H1 (cell line): ENCODE data around the gene TRAPPC6A. TPM values are rescaled to one million over a fixed set of nuclear protein-coding genes. Genes with fewer than 3 reads are reported as not detected.

Experiments used
- CTCF ChIA-PET: fragments of 300-600 bp; sonication (Branson Sonifier 250); formaldehyde crosslinking; loops from one replicate; lab custom pipeline; 2021; ENCODE audit not compliant: partially characterized antibody; lab: Charles Lee
- POLR2A ChIA-PET: fragments of 300-600 bp; sonication (Branson Sonifier 250); formaldehyde crosslinking; loops from one replicate; lab custom pipeline; 2021; ENCODE audit warnings: inconsistent platforms; ENCODE audit not compliant: partially characterized antibody; lab: Charles Lee
- DNase-seq, 2 experiments: peaks; one replicate each; pipeline versions ENCODE4 v3.0.0 to v3.0.0-alpha.2; 2010 to 2022; ENCODE audit warnings: low spot score in 2 of 2, low read depth in 1 of 2, mixed read lengths in 1 of 2
- FAIRE-seq: peaks from 2 replicates; lab custom pipeline; 2011; peaks lifted over from hg19 to GRCh38; lab: Jason Lieb, UNC
- H2AFZ ChIP-seq: 2 replicates; pipeline ENCODE4 v1.8.1; 2012; ENCODE audit warnings: low read length, inconsistent platforms
- H2AK5ac ChIP-seq: 2 replicates; pipeline ENCODE4 v1.6.1; 2013; ENCODE audit warnings: low read depth, low read length
- H2BK120ac ChIP-seq: replicated peaks from 2 replicates; pipeline ENCODE3; 2013; ENCODE audit warnings: low read depth, low read length, inconsistent platforms
- H2BK12ac ChIP-seq: 2 replicates; pipeline ENCODE4 v1.6.1; 2013; ENCODE audit warnings: low read depth, low read length
- H2BK15ac ChIP-seq: 2 replicates; pipeline ENCODE4 v1.6.1; 2013; ENCODE audit warnings: low read length
- H2BK20ac ChIP-seq: 2 replicates; pipeline ENCODE4 v1.6.1; 2013; ENCODE audit warnings: low read length
- H2BK5ac ChIP-seq: 2 replicates; pipeline ENCODE4 v1.6.1; 2013; ENCODE audit warnings: low read depth, low read length
- H3K14ac ChIP-seq: 2 replicates; pipeline ENCODE4 v1.6.1; 2013; ENCODE audit warnings: inconsistent platforms; ENCODE audit not compliant: insufficient read length
- H3K18ac ChIP-seq: 2 replicates; pipeline ENCODE4 v1.6.1; 2013; ENCODE audit warnings: low read length; ENCODE audit errors: extremely low read depth
- H3K23ac ChIP-seq: 2 replicates; pipeline ENCODE4 v1.6.1; 2013; ENCODE audit warnings: inconsistent platforms; ENCODE audit not compliant: insufficient read length
- H3K23me2 ChIP-seq: 2 replicates; pipeline ENCODE4 v1.6.1; 2013; ENCODE audit warnings: low read depth, low read length
- H3K27ac ChIP-seq: 2 replicates; pipeline ENCODE4 v1.6.1; 2011; ENCODE audit warnings: low read depth, low read length, inconsistent platforms
- H3K27me3 ChIP-seq, 4 experiments: replicated peaks in 1 of 4; 1 replicate in 1 of 4; 2 replicates in 3 of 4; pipeline versions ENCODE4 v1.6.1 to v1.8.1; 2011 to 2013; ENCODE audit warnings: low read length in 3 of 4, mild to moderate bottlenecking in 3 of 4, inconsistent platforms in 2 of 4, mixed read lengths in 2 of 4, moderate library complexity in 1 of 4; ENCODE audit not compliant: control insufficient read depth in 3 of 4, insufficient read depth in 3 of 4; ENCODE audit errors: extremely low read depth in 1 of 4
- H3K36me3 ChIP-seq, 4 experiments: 2 replicates each; pipeline versions ENCODE4 v1.6.1 to v1.8.1; 2011 to 2013; ENCODE audit warnings: mild to moderate bottlenecking in 4 of 4, low read length in 3 of 4, moderate library complexity in 2 of 4, control low read depth in 1 of 4, inconsistent platforms in 1 of 4; ENCODE audit not compliant: insufficient read depth in 4 of 4, control insufficient read depth in 2 of 4
- H3K4ac ChIP-seq: replicated peaks from 2 replicates; pipeline ENCODE3; 2013; ENCODE audit warnings: low read length, low read depth, mixed read lengths, inconsistent platforms; ENCODE audit not compliant: insufficient read length
- H3K4me1 ChIP-seq, 4 experiments: replicated peaks in 1 of 4; 1 replicate in 1 of 4; 2 replicates in 3 of 4; pipeline versions ENCODE4 v1.6.1 to v1.8.1; 2011 to 2013; ENCODE audit warnings: low read length in 3 of 4, inconsistent platforms in 2 of 4, mixed read lengths in 1 of 4; ENCODE audit not compliant: insufficient read depth in 4 of 4, control insufficient read depth in 3 of 4
- H3K4me2 ChIP-seq, 2 experiments: 2 replicates each; pipeline versions ENCODE4 v1.6.1 to v1.8.1; 2011 to 2013; ENCODE audit warnings: low read depth in 2 of 2, low read length in 2 of 2, control low read depth in 1 of 2, inconsistent platforms in 1 of 2, mild to moderate bottlenecking in 1 of 2; ENCODE audit not compliant: insufficient read depth in 1 of 2
- H3K4me3 ChIP-seq, 4 experiments: fragments of 200-600, 300-600 bp in 1 of 4; sonication (generic), shearing (Covaris generic), sonication (Bioruptor Twin) in 1 of 4; 2 replicates each; pipeline versions ENCODE4 v1.5.1 to v1.8.1; 2011 to 2016; ENCODE audit warnings: low read length in 4 of 4, low read depth in 3 of 4, control low read depth in 2 of 4, inconsistent platforms in 2 of 4, mild to moderate bottlenecking in 2 of 4, mixed read lengths in 1 of 4, moderate library complexity in 1 of 4; ENCODE audit not compliant: insufficient read depth in 2 of 4; ENCODE audit errors: extremely low read depth in 1 of 4
- H3K56ac ChIP-seq: replicated peaks from 2 replicates; pipeline ENCODE3; 2013; ENCODE audit warnings: low read depth, mild to moderate bottlenecking, mixed read lengths, low read length, inconsistent platforms; ENCODE audit not compliant: insufficient read length
- H3K79me1 ChIP-seq: 2 replicates; pipeline ENCODE4 v1.6.1; 2013; ENCODE audit warnings: low read depth, low read length, control low read depth
- H3K79me2 ChIP-seq, 2 experiments: 2 replicates each; pipeline versions ENCODE4 v1.6.1 to v1.8.1; 2012 to 2013; ENCODE audit warnings: low read length in 2 of 2, mild to moderate bottlenecking in 2 of 2, inconsistent platforms in 1 of 2; ENCODE audit not compliant: insufficient read depth in 2 of 2, control insufficient read depth in 1 of 2
- H3K9ac ChIP-seq, 4 experiments: replicated peaks in 1 of 4; 1 replicate in 1 of 4; 2 replicates in 3 of 4; pipeline versions ENCODE4 v1.6.1 to v1.8.1; 2011 to 2013; ENCODE audit warnings: low read depth in 3 of 4, low read length in 3 of 4, control low read depth in 2 of 4, mild to moderate bottlenecking in 2 of 4, moderate library complexity in 2 of 4, inconsistent platforms in 1 of 4; ENCODE audit errors: extremely low read depth in 1 of 4
- H3K9me3 ChIP-seq, 2 experiments: 2 replicates each; pipeline versions ENCODE4 v1.6.1 to v1.8.1; 2012 to 2013; ENCODE audit warnings: mild to moderate bottlenecking in 2 of 2, moderate library complexity in 2 of 2, control low read depth in 1 of 2, inconsistent platforms in 1 of 2, low read depth in 1 of 2, low read length in 1 of 2, mixed read lengths in 1 of 2; ENCODE audit not compliant: insufficient read depth in 2 of 2
- H4K20me1 ChIP-seq, 2 experiments: replicated peaks in 1 of 2; 2 replicates each; pipeline versions ENCODE3 to v1.8.1; 2011 to 2013; ENCODE audit warnings: inconsistent platforms in 2 of 2, low read length in 2 of 2, mild to moderate bottlenecking in 1 of 2; ENCODE audit not compliant: insufficient read depth in 2 of 2, control insufficient read depth in 1 of 2
- H4K5ac ChIP-seq: 2 replicates; pipeline ENCODE4 v1.6.1; 2013; ENCODE audit warnings: low read length, low read depth, mixed read lengths, inconsistent platforms; ENCODE audit not compliant: insufficient read length
- H4K8ac ChIP-seq: 2 replicates; pipeline ENCODE4 v1.8.0; 2013; ENCODE audit warnings: mild to moderate bottlenecking, moderate library complexity, low read length, inconsistent platforms; ENCODE audit not compliant: insufficient read depth; ENCODE audit errors: extremely low read depth
- H4K91ac ChIP-seq: replicated peaks from 2 replicates; pipeline ENCODE3; 2013; ENCODE audit warnings: low read length, mixed read lengths, inconsistent platforms; ENCODE audit not compliant: insufficient read length
- CBX5 ChIP-seq: fragments of 300-800, 300-1000 bp; sonication (generic); IDR thresholded peaks from 2 replicates; pipeline ENCODE4 v1.7.1; 2016; ENCODE audit warnings: antibody characterized with exemption, low read length, low read depth
- CHD2 ChIP-seq: IDR thresholded peaks from 2 replicates; pipeline ENCODE4 v1.6.1; 2012; ENCODE audit warnings: low read length, improper control_type of control experiment
- CTCF ChIP-seq, 3 experiments: IDR thresholded peaks; 1 replicate in 2 of 3; 2 replicates in 1 of 3; pipeline versions ENCODE4 v1.5.1 to v1.6.1; 2011; ENCODE audit warnings: low read length in 3 of 3, mild to moderate bottlenecking in 3 of 3, inconsistent platforms in 2 of 3, low read depth in 1 of 3, moderate library complexity in 1 of 3; ENCODE audit not compliant: insufficient read depth in 1 of 3; ENCODE audit errors: control extremely low read depth in 1 of 3
- KDM1A ChIP-seq: fragments of 200-600, 300-600 bp; sonication (generic); IDR thresholded peaks from 2 replicates; pipeline ENCODE4 v1.7.1; 2016; ENCODE audit warnings: mild to moderate bottlenecking, low read length, borderline replicate concordance
- MAX ChIP-seq: IDR thresholded peaks from 2 replicates; pipeline ENCODE4 v1.6.1; 2012; ENCODE audit warnings: inconsistent platforms
- NANOG ChIP-seq: IDR thresholded peaks from 2 replicates; pipeline ENCODE4 v1.6.1; 2011; ENCODE audit warnings: low read length, low read depth, mild to moderate bottlenecking, inconsistent platforms; ENCODE audit not compliant: insufficient read depth, poor library complexity, severe bottlenecking
- NRF1 ChIP-seq: IDR thresholded peaks from 2 replicates; pipeline ENCODE4 v1.6.1; 2011; ENCODE audit warnings: mild to moderate bottlenecking, low read depth, low read length, improper control_type of control experiment
- ZNF274 ChIP-seq: IDR thresholded peaks from 2 replicates; pipeline ENCODE4 v1.7.0; 2012; ENCODE audit warnings: low read length, borderline replicate concordance; ENCODE audit errors: extremely low read depth
- WGBS, 2 experiments: shearing (Covaris generic) in 1 of 2; methylation state at CpG; one replicate each; pipeline versions ENCODE4 v1.1.6 to v1.1.7; 2013 to 2015; ENCODE audit warnings: low lambda C conversion rate in 2 of 2, mixed read lengths in 2 of 2, inconsistent platforms in 1 of 2, low coverage in 1 of 2, missing lambda C conversion rate in 1 of 2; ENCODE audit not compliant: insufficient replicate concordance in 2 of 2, insufficient coverage in 1 of 2, insufficient read length in 1 of 2; ENCODE audit errors: extremely low coverage in 1 of 2, missing lambda C conversion rate in 1 of 2; 5-methylcytosine and 5-hydroxymethylcytosine counted together
- polyA plus RNA-seq, 7 experiments: library from polyadenylated mRNA; depleted of rRNA in 3 of 7; stranded (reverse) in 5 of 7; unstranded in 2 of 7; fragments of >200 nt in 5 of 7; fragments of 200-250 nt in 2 of 7; gene quantifications; 1 replicate in 5 of 7; 2 replicates in 1 of 7; 4 replicates in 1 of 7; pipeline versions ENCODE4 v1.2.1 to v1.2.3, GENCODE V29; 2011 to 2013; ENCODE audit warnings: missing spikeins in 2 of 7, mixed read lengths in 2 of 7
- total RNA-seq: library from RNA; stranded (reverse); fragmentation: NEBNext Ultra II Directional; extraction: Animal tissue kit (Norgen Biotek cat#: 25700); gene quantifications from 2 replicates; pipeline ENCODE4 v1.2.1, GENCODE V29; 2021

TRAPPC6A gene
- total and polyA plus RNA-seq, 2 of the 8 experiments (the other 6 are each of a cell fraction or from before 2014, with no cell fraction given): 31.8 to 130 TPM

GRCh38 chr19:45178262-45179071, 430 bp upstream of the TRAPPC6A start, which contains the start of gene BLOC1S3:
Gene BLOC1S3 (plus strand): TSS chr19:45178784. CDS start chr19:45179297, 513 bp downstream.
- H2AK5ac ChIP-seq: no peak within 1 kb of the TSS
- WGBS, 2 experiments: 3% methylated on average over 50 of the region's 51 CpGs; no CpG with 5 or more reads in 1 of the 2 experiments
- FAIRE-seq: peak; percentile 95
- peak; percentile 19 to 70 (median 63); a peak in 3 of 4 replicates for TF ChIP-seq CTCF (IDR thresholded peaks at IDR 0.05; ENCODE audit: control extremely low read depth in 1 of 3, insufficient read depth in 1 of 3, low read depth in 1 of 3, low read length in 3 of 3)
- peak; percentile 75 for TF ChIP-seq CHD2
- peak; percentile 94 for TF ChIP-seq MAX
- TF ChIP-seq NRF1: 0 out of 2 replicates have a peak, but pooled peaks have one; percentile 20
- TF ChIP-seq ZNF274: no peak
- TF ChIP-seq NANOG: no peak
- no peak for TF ChIP-seq KDM1A
- no peak for TF ChIP-seq CBX5

More at GRCh38 chr19:45178262-45179071, 430 bp upstream of the TRAPPC6A start, which contains the start of gene BLOC1S3:
- H3K27ac ChIP-seq: peak within 1 kb of the TSS; percentile 82
- H3K79me2 ChIP-seq: peaks cover 0 to 9% of the 10 kb centered on the region in 2 experiments; a peak in 1 of 4 replicates
- CTCF ChIA-PET: interaction anchor here (0.7 to 3.8 kb wide), 11 partner anchors 9 to 107 kb away, joined by 3 to 17 read pairs (median 4); partner anchors contain the start of gene NKPD1
- H3K9ac ChIP-seq: peak within 1 kb of the TSS; percentile 68 to 93 (median 84)
- H3K4me2 ChIP-seq: peak within 1 kb of the TSS; percentile 91
- no peak within 1 kb of the TSS for H2BK12ac ChIP-seq
- H3K14ac ChIP-seq: no peak within 1 kb of the TSS
- H3K18ac ChIP-seq: no peak within 1 kb of the TSS; the same call in 1 of the 2 replicates
- H3K9me3 ChIP-seq: no peaks in the 10 kb centered on the region
- H4K91ac ChIP-seq: no peak within 1 kb of the TSS
- H3K4ac ChIP-seq: no peak within 1 kb of the TSS
- H4K5ac ChIP-seq: peak within 1 kb of the TSS; percentile 3
- peak within 1 kb of the TSS; percentile 97 for H2AFZ ChIP-seq
- peak within 1 kb of the TSS; percentile 90 for H4K8ac ChIP-seq
- H3K79me1 ChIP-seq: peaks cover 8% of the 10 kb centered on the region
- H2BK120ac ChIP-seq: no peak within 1 kb of the TSS
- no peak within 1 kb of the TSS for H3K23ac ChIP-seq
- H3K27me3 ChIP-seq: no peaks in the 10 kb centered on the region
- H3K4me1 ChIP-seq: peaks cover 0 to 5% (median 0%) of the 10 kb centered on the region in 4 experiments; a peak in 5 of 7 replicates
- no peak within 1 kb of the TSS for H2BK20ac ChIP-seq
- peaks cover 2 to 5% of the 10 kb centered on the region in 2 experiments for H4K20me1 ChIP-seq
- DNase-seq: peak; percentile 98 to 99
- POLR2A ChIA-PET: interaction anchor here (1.0 to 2.5 kb wide), 11 partner anchors 8 to 179 kb away, joined by 3 to 14 read pairs (median 5); partner anchors contain the start of genes GEMIN7, NKPD1 and PPP1R37
- H2BK5ac ChIP-seq: peak within 1 kb of the TSS; percentile 55
- peak within 1 kb of the TSS; percentile 79 to 97 (median 93) for H3K4me3 ChIP-seq
- H3K56ac ChIP-seq: peak within 1 kb of the TSS; percentile 61
- no peak within 1 kb of the TSS for H2BK15ac ChIP-seq
- peaks cover 9% of the 10 kb centered on the region for H3K23me2 ChIP-seq
- no peaks in the 10 kb centered on the region for H3K36me3 ChIP-seq
